ENCODE results near the gene OR56A3.

The OR56A3 gene

DNA sequence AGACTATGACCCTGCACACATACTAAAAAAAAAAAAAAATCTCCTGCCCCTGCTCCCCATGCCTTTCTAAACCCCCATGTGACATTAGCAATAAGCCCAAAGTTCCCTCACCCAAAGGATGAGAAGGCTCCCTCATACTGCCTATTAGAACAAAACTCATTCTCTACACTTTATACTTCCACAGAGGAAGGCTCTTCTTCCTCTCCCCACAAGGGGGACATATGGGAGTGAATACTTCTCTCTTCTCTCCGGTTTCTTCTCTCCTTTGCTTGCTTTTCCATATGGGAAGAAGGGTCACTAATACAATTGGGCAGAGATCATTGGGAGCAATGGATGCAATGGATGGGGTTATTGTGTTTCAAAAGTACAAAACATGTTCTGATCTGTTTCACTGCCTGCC lies 41.4 kb downstream of the OR56A3 start:
- no peak for DNase-seq

DNA sequence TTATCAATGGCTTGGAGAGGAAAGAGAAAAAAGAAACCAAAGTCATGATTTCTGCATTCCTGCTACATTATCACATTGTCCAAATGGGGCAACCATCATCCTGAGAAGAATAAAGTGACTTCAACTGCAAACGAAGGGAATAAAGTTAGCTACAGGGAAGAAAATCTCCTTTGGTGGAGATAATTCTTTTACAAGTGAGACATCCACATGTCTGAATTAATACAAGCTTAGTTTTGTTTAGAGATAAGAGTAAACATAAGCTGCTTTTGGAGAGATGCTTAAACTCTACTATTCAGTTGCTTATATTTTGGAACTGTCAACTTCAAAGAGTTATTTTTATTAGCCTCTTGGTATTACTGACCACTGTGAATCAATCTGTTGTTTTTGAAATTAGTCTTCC lies 44.8 kb downstream of the OR56A3 start, which contains the start of gene OR52L1:
Gene OR52L1 (minus strand): TSS at position 101 of the 400 bp plus-strand sequence. CDS start 55 bp downstream, at position 46.
- no peak for DNase-seq

DNA sequence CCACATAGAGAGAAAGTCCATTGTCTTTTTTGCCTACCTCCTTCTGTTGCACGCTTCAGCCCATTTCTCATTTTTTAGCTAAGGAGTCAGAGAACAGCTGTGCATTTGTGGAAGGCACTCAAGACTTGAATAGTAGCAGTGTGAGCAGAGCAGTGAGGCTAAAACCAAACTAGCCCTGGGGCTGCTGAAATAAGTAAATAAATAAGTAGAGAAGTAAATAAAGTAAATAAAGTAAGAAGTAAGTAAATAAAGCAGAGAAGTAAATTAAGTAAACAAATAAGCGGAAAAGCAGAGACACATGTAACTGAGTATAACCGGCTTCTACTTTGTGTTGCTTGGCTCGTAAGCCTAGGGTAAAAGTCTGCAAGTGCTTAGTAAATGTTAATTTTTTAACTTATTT lies 47.2 kb downstream of the OR56A3 start:
- DNase-seq = no peak

DNA sequence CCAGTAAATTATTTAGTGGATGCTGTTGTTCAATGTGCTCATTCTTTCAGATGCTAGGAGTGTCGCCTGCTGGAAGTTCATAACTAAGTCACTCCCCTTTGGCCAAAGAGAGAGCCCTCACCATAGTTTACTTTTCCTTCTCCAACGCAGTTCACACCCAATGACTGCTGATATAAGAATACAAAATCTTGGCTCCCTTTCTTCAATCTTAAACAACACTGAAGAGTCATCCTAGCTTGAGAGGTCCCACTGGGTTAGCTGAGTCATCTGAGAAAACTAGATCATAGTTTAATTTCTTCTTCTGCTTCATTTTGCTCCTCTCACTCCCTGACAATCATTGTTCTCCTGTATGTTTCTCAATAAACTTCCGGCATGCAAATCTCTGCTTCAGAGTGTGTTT lies 50.1 kb downstream of the OR56A3 start:
- no peak for DNase-seq

DNA sequence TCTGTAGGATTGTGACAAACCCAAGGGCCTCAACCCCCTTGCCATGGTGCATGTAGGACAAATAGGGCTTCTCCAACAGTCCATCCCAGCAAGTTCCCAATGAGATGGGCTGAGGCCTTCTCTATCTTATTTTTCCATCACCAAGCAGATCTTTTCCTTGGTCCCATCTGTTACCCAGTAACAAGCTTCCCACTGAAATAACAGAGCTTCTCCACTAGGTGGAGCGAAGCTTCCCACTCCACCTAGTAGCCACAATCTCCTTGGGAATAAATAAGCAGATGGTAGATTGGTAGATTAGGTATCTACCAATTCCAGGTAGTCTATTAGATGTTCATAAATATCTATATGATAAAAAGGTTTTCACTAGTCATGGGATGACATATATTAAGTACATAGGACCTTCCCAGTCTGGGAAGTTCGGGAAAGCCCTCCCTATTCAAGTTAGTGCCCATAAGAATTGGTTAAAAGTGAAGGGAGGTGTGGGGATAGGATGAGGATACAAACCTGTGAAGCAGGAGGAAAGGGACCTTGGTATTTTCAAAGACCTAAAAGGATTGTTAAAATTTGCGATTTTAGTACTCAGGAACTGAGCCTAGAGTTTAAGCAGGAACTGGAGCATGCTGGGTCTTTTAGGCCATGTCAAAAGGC lies 50.7 kb downstream of the OR56A3 start:
- no peak for DNase-seq

DNA sequence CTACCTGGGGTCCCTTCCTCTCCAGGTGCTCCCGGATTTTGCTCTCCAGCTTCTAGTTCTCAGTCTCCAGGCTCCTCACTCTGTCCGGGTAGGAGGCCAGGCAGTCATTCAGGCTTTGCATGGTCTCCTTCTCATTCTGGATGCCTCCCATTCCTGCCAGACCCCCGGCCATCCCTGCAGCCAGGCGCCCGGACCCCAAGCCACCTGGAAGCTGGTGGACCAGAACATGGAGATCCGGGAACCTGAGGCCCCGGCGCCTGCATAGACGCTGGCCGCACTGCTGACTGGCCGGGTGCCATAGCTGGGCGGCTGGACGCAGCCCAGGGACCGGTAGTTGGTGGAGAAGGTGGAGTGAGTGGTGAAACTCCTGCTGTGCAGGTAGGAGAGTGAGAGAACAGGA lies 52.7 kb downstream of the OR56A3 start:
- DNase-seq = no peak
